DND-41 (cell line): Measurements from ENCODE around the gene AHRR.

ENCODE experiments used
- ATAC-seq: fragments of 200-7000 bp; cut with Tn5 transposase; 3 replicates; pipeline ENCODE4 v1.9.1; 2021; ENCODE audit warnings: low read depth; ENCODE audit not compliant: insufficient read depth
- DNase-seq: peaks from one replicate; pipeline ENCODE4 v3.0.0-alpha.2; 2020
- H2AFZ ChIP-seq: 2 replicates; pipeline ENCODE4 v1.6.0; 2012; ENCODE audit warnings: low read depth, low read length
- H3K27ac ChIP-seq: 2 replicates; pipeline ENCODE4 v1.5.1; 2012; ENCODE audit warnings: low read length, inconsistent platforms
- H3K27me3 ChIP-seq: fragments of 200-600 bp; sonication (generic); 2 replicates; pipeline ENCODE4 v1.6.0; 2012; ENCODE audit warnings: low read length, mild to moderate bottlenecking, inconsistent platforms; ENCODE audit not compliant: insufficient read depth, poor library complexity
- H3K36me3 ChIP-seq: 2 replicates; pipeline ENCODE4 v1.5.1; 2012; ENCODE audit warnings: low read length, inconsistent platforms; ENCODE audit not compliant: insufficient read depth
- H3K4me1 ChIP-seq: 2 replicates; pipeline ENCODE4 v1.5.1; 2012; ENCODE audit warnings: mild to moderate bottlenecking, low read length; ENCODE audit not compliant: insufficient read depth
- H3K4me2 ChIP-seq: 2 replicates; pipeline ENCODE4 v1.6.0; 2012; ENCODE audit warnings: mild to moderate bottlenecking, moderate library complexity, low read length, inconsistent platforms; ENCODE audit not compliant: insufficient read depth
- H3K4me3 ChIP-seq, 2 experiments: fragments of 200-600 bp in 1 of 2; shearing (Covaris generic) in 1 of 2; 2 replicates each; pipeline ENCODE4 v1.5.1; 2012 to 2016; ENCODE audit warnings: inconsistent platforms in 2 of 2, low read length in 2 of 2, mild to moderate bottlenecking in 2 of 2, low read depth in 1 of 2, moderate library complexity in 1 of 2
- H3K79me2 ChIP-seq: 2 replicates; pipeline ENCODE4 v1.6.0; 2012; ENCODE audit warnings: low read length, inconsistent platforms; ENCODE audit not compliant: insufficient read depth
- H3K9ac ChIP-seq: 2 replicates; pipeline ENCODE4 v1.6.0; 2012; ENCODE audit warnings: low read depth, mild to moderate bottlenecking, inconsistent platforms, low read length, moderate library complexity
- H3K9me3 ChIP-seq: 2 replicates; pipeline ENCODE4 v1.5.1; 2012; ENCODE audit warnings: low read length, moderate library complexity, mild to moderate bottlenecking, inconsistent platforms; ENCODE audit not compliant: insufficient read depth, severe bottlenecking
- H4K20me1 ChIP-seq: 2 replicates; pipeline ENCODE4 v1.6.0; 2012; ENCODE audit warnings: low read length; ENCODE audit not compliant: insufficient read depth
- EZH2 ChIP-seq: IDR thresholded peaks from 3 replicates; pipeline ENCODE4 v1.6.1; 2012; ENCODE audit warnings: borderline replicate concordance, low read depth, mild to moderate bottlenecking, moderate library complexity, low read length, inconsistent platforms; ENCODE audit not compliant: severe bottlenecking
- TF ChIP-seq, protein P1 (sequence below): IDR thresholded peaks from 2 replicates; pipeline ENCODE4 v1.5.1; 2012; ENCODE audit warnings: borderline replicate concordance, low read length, moderate library complexity, mild to moderate bottlenecking; ENCODE audit not compliant: poor library complexity, severe bottlenecking; ENCODE audit errors: extremely low read depth

The AHRR gene

DNA sequence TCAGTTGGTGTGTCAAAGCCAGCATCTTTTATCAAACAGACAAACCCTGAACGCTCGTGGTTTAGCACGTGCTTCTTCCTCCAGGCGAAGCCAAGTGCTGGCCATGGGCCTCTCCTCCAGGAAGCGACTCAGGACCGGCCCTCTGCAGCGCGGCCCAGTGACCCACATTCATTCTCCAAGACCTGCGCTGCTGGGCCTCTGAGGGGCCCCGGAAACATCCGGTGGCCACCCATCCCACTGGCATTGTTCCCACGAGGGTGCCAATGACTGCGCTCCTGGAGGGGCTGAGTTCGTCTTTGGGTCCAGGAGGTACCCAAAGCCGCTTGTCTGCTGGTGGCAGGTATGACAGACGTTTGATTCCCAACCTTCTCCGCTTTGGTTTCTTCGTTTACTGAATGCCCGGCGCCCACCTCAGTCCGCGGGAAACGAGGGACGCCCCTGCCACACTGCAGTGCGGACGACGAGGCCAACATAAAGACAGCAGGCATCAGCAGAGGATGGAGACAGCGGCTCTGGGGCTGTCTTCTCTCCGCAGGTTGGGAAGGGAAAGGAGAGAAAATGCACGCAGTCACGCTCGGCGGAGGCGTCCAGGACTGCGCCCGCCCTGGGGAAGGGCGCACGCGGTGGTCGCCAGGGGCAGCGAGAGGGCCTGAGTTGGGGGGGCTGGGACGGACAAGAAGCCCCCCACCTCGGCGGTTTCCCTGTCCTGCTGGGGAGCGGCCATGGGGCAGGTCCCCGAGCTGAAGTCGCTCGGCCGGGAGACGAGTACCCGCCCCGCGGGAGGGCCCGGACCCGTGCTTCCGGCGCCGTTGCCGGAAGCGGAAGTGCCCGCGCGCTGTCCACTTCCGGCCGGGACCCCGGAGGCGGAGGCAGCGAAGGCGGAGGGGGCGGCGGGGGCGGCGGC lies 121.1 kb downstream of the AHRR start, which contains the start of gene EXOC3:
TSS of gene EXOC3 (plus strand) at position 842 of the 904 bp plus-strand sequence. CDS start 3,030 bp downstream, outside the sequence.
- peak within 1 kb of the TSS; percentile 97 for H3K4me2 ChIP-seq
- H3K9ac ChIP-seq = peak within 1 kb of the TSS; percentile 79
- ATAC-seq (peak; percentile 89), DNase-seq (peak; percentile 77)
- peaks cover 24% of the 10 kb centered on the region for H3K36me3 ChIP-seq
- H4K20me1 ChIP-seq = peaks cover 14% of the 10 kb centered on the region
- TF ChIP-seq, protein P1, sequence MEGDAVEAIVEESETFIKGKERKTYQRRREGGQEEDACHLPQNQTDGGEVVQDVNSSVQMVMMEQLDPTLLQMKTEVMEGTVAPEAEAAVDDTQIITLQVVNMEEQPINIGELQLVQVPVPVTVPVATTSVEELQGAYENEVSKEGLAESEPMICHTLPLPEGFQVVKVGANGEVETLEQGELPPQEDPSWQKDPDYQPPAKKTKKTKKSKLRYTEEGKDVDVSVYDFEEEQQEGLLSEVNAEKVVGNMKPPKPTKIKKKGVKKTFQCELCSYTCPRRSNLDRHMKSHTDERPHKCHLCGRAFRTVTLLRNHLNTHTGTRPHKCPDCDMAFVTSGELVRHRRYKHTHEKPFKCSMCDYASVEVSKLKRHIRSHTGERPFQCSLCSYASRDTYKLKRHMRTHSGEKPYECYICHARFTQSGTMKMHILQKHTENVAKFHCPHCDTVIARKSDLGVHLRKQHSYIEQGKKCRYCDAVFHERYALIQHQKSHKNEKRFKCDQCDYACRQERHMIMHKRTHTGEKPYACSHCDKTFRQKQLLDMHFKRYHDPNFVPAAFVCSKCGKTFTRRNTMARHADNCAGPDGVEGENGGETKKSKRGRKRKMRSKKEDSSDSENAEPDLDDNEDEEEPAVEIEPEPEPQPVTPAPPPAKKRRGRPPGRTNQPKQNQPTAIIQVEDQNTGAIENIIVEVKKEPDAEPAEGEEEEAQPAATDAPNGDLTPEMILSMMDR = peak; percentile 3
- TF ChIP-seq EZH2 = no peak
- H3K27me3 ChIP-seq = no peaks in the 10 kb centered on the region
- peak within 1 kb of the TSS; percentile 83 for H3K27ac ChIP-seq
- peak within 1 kb of the TSS; percentile 90 for H2AFZ ChIP-seq
- H3K4me1 ChIP-seq = peaks cover 34% of the 10 kb centered on the region
- peaks cover 45% of the 10 kb centered on the region for H3K79me2 ChIP-seq
- H3K9me3 ChIP-seq = no peaks in the 10 kb centered on the region
- H3K4me3 ChIP-seq = peak within 1 kb of the TSS; percentile 64 to 100

DNA sequence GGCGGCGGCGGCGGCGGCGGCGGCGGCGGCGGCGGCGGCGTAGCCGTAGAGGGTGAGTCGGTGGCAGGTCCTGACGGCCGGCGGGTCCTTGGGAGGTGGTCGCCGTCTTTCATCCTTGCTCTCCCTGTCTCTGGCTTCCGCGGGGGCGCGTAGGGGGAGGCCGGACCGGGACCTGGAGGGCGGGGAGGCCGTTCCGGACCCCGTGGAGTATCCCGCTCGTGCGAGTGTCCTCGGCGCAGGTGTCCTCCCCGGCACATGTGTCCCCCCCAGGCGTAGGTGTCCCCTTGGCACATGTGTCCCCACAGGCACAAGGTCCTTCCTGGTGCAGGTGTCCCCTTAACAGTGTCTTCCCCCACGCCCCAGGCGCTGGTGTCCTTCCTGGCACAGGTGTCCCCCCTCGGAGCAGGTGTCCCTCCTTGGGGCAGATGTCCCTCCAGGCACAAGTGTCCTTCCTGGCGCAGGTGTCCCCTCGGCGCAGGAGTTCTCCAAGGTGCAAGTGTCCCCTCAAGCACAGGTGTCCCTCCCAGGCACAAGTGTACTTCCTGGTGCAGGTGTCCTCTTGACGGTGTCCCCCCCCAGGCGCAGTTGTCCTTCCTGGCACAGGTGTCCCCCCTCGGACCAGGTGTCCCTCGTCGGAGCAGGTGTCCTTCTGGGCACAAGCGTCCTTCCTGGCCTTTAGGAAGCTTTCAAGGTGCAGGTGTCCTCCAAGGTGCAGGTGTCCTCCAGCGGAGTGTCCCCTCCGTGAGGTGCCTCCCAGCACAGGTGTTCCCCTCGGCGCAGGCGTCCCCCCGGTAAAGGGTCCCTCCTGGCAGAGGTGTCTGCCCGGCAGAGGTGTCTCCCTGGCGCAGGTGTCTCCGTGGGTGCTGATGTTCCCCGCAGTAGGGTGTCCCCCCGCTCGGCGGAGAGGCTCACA lies 122.0 kb downstream of the AHRR start:
- Histone ChIP-seq H3K4me3 (peak overlapping the region; percentile 64 to 100), H3K36me3 (peaks cover 33% of the 10 kb centered on the region), H3K27ac (peak overlapping the region; percentile 83), H3K27me3 (no peaks in the 10 kb centered on the region), H4K20me1 (peaks cover 20% of the 10 kb centered on the region), H3K4me2 (peak overlapping the region; percentile 97), H3K4me1 (peaks cover 34% of the 10 kb centered on the region), H3K79me2 (peaks cover 45% of the 10 kb centered on the region), H3K9ac (peak overlapping the region; percentile 79), H3K9me3 (no peaks in the 10 kb centered on the region), H2AFZ (peak overlapping the region; percentile 90)
- DNase-seq = peak; percentile 34
- no peak for TF ChIP-seq EZH2
- TF ChIP-seq, protein P1 = no peak
- ATAC-seq = peak; percentile 23

DNA sequence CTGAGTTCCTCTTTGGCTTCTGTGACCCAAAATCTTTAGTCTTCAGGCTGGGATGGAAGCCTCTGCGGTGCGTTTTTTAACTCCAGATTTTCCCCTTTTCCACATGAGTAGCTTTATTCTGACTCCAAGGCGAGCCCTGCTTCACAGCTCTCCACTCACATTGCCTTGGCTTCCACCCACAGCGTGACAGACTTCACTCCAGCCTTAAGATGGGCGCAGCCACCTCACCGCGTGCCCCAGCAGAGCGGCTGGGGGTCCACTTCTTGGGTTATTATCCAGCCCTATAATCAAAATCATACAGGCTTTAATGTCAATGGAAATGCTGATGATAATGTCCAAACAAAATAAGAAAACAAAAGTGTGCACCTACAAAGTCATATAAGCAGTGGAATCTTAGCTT lies 122.7 kb downstream of the AHRR start:
- peak overlapping the region; percentile 79 for H3K9ac ChIP-seq
- H3K4me3 ChIP-seq = peak overlapping the region; percentile 64 to 100; a peak in 3 of 4 replicates
- peaks cover 34% of the 10 kb centered on the region for H3K4me1 ChIP-seq
- no peak overlapping the region for H3K27ac ChIP-seq
- no peaks in the 10 kb centered on the region for H3K9me3 ChIP-seq
- H3K4me2 ChIP-seq = peak overlapping the region; percentile 97
- DNase-seq (no peak), ATAC-seq (no peak)
- no peak overlapping the region for H2AFZ ChIP-seq
- TF ChIP-seq EZH2 = no peak
- TF ChIP-seq, protein P1 = no peak
- H3K79me2 ChIP-seq = peaks cover 45% of the 10 kb centered on the region
- H3K36me3 ChIP-seq = peaks cover 40% of the 10 kb centered on the region
- peaks cover 20% of the 10 kb centered on the region for H4K20me1 ChIP-seq
- H3K27me3 ChIP-seq = no peaks in the 10 kb centered on the region
